Thyroid gland (tissue), 4 donors: ENCODE results near the gene CAMTA1.

Experiments
- CTCF ChIP-seq, 6 experiments: fragments of 200-600 bp in 3 of 6; fragments of 450-650 bp in 3 of 6; sonication (generic) in 3 of 6; IDR thresholded peaks; one replicate each; pipeline ENCODE4 v1.5.1; 2016 to 2019; ENCODE audit warnings: antibody characterized with exemption in 6 of 6, mild to moderate bottlenecking in 2 of 6, inconsistent platforms in 1 of 6, moderate library complexity in 1 of 6
- POLR2A ChIP-seq, 2 donors: fragments of 450-650 bp; IDR thresholded peaks; one replicate each; pipeline ENCODE4 v1.6.1; 2017; ENCODE audit warnings: antibody characterized with exemption in 2 of 2, mild to moderate bottlenecking in 2 of 2, moderate library complexity in 1 of 2

GRCh38 chr1:6969762-6970161, 184.5 kb downstream of the CAMTA1 start:
- no peak for TF ChIP-seq CTCF (IDR thresholded peaks at IDR 0.05)
- no peak for TF ChIP-seq POLR2A (IDR thresholded peaks at IDR 0.05)
